CD4-positive, alpha-beta T cell (primary cell): ENCODE data around the gene TMEM237. TPM values are rescaled to one million over a fixed set of nuclear protein-coding genes. Genes with fewer than 3 reads are reported as not detected.

Experiments
- ATAC-seq: fragments of 200-7000 bp; cut with Tn5 transposase; one replicate; pipeline ENCODE4 v1.10.0; 2022; ENCODE audit warnings: mild to moderate bottlenecking; ENCODE audit not compliant: poor library complexity
- CTCF ChIA-PET: fragments of 350-600 bp; sonication (Branson Sonifier 250); formaldehyde crosslinking; loops from one replicate; lab custom pipeline; 2021; ENCODE audit warnings: antibody characterized with exemption, inconsistent platforms; lab: Charles Lee
- POLR2A ChIA-PET: fragments of 350-600 bp; sonication (Branson Sonifier 250); formaldehyde crosslinking; loops from one replicate; lab custom pipeline; 2021; ENCODE audit warnings: antibody characterized with exemption, inconsistent platforms; lab: Charles Lee
- DNase-seq, 14 experiments: peaks; one replicate each; pipeline ENCODE4 v3.0.0-alpha.2; 2013 to 2020; ENCODE audit warnings: mixed read lengths in 2 of 14
- H3K27ac ChIP-seq, 2 donors: one replicate each; pipeline versions ENCODE4 v1.5.1 to v1.7.0; 2013; ENCODE audit warnings: low read length in 2 of 2, low read depth in 1 of 2, mild to moderate bottlenecking in 1 of 2
- H3K27me3 ChIP-seq, 2 experiments: 1 replicate in 1 of 2; 2 replicates in 1 of 2; pipeline versions ENCODE4 v1.6.1 to v1.7.0; 2013; ENCODE audit warnings: low read length in 2 of 2, control low read depth in 1 of 2, mild to moderate bottlenecking in 1 of 2, moderate library complexity in 1 of 2; ENCODE audit not compliant: insufficient read depth in 2 of 2, control insufficient read depth in 1 of 2
- H3K36me3 ChIP-seq: one replicate; pipeline ENCODE4 v1.6.1; 2013; ENCODE audit warnings: low read length, control low read depth; ENCODE audit not compliant: insufficient read depth
- H3K4me1 ChIP-seq: one replicate; pipeline ENCODE4 v1.6.1; 2013; ENCODE audit warnings: low read length, control low read depth; ENCODE audit not compliant: insufficient read depth
- H3K4me3 ChIP-seq: one replicate; pipeline ENCODE4 v1.5.1; 2013; ENCODE audit warnings: mild to moderate bottlenecking, low read length, moderate library complexity
- H3K9me3 ChIP-seq, 2 experiments: 1 replicate in 1 of 2; 2 replicates in 1 of 2; pipeline versions ENCODE4 v1.6.1 to v1.7.0; 2013; ENCODE audit warnings: low read length in 2 of 2, mild to moderate bottlenecking in 2 of 2, control low read depth in 1 of 2, moderate library complexity in 1 of 2; ENCODE audit not compliant: control insufficient read depth in 1 of 2, insufficient read depth in 1 of 2
- H3K27ac Mint-ChIP-seq: one replicate; pipeline ENCODE4 v1.8.0; 2020; ENCODE audit warnings: mixed read lengths
- H3K27me3 Mint-ChIP-seq: one replicate; pipeline ENCODE4 v1.8.0; 2021; ENCODE audit warnings: mixed read lengths
- H3K36me3 Mint-ChIP-seq: one replicate; pipeline ENCODE4 v1.8.0; 2021; ENCODE audit warnings: low read depth, mixed read lengths
- H3K4me1 Mint-ChIP-seq: one replicate; pipeline ENCODE4 v1.8.0; 2021; ENCODE audit warnings: low read depth, mixed read lengths
- H3K4me3 Mint-ChIP-seq: one replicate; pipeline ENCODE4 v1.8.0; 2020; ENCODE audit warnings: mild to moderate bottlenecking, mixed read lengths
- H3K9me3 Mint-ChIP-seq: one replicate; pipeline ENCODE4 v1.8.0; 2020; ENCODE audit warnings: mixed read lengths
- intact Hi-C, 2 experiments: fragments of 100-400 bp; cut with DNase I in 1 of 2; cut with micrococcal nuclease in 1 of 2; formaldehyde crosslinking; loops; one replicate each; pipeline versions ENCODE4 v1.15.1 to v1.9.0; 2023 to 2025; cut with DNase I, micrococcal nuclease
- total RNA-seq, 174 experiments: library from RNA in 2 of 174; stranded (reverse) in 2 of 174; gene quantifications; one replicate each; pipeline ENCODE4 v1.2.3 and lab custom pipeline; 2021 to 2026
- TF ChIP-seq, protein P1 (sequence below): fragments of 200-600 bp; IDR thresholded peaks from one replicate; pipeline ENCODE4 v1.8.0; 2022; ENCODE audit warnings: antibody characterized with exemption, mild to moderate bottlenecking

The TMEM237 gene
- total RNA-seq, 2 experiments from 2014 or later, result 4.0 to 4.6 TPM

DNA sequence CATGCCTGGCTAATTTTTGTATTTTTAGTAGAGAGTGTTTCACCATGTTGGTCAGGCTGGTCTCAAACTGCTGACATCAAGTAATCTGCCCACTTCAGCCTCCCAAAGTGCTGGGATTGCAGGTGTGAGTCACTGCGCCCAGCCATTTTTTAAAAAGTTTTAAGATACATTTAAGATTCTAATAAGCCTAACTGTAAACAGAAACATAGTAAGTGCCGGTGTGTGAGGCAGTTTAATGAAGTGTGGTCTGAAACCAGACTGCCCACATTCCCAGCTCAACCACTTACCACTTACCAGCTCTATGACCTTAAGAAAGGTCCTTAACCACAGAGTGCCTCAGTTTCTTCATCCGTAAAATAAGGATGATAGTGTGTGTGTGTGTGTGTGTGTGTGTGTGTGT, 42.4 kb downstream of the TMEM237 start:
- no peaks in the 10 kb centered on the region for H3K4me1 Mint-ChIP-seq
- no peak overlapping the region for H3K27ac Mint-ChIP-seq
- Histone ChIP-seq H3K4me1 (no peaks in the 10 kb centered on the region), H3K9me3 (peaks cover 0 to 12% of the 10 kb centered on the region in 2 experiments), H3K27ac (no peak overlapping the region), H3K27me3 (peaks cover 0 to 3% of the 10 kb centered on the region in 2 experiments), H3K4me3 (no peak overlapping the region), H3K36me3 (no peaks in the 10 kb centered on the region)
- no peak overlapping the region for H3K4me3 Mint-ChIP-seq
- no peak for DNase-seq
- H3K9me3 Mint-ChIP-seq, result peaks cover 8% of the 10 kb centered on the region
- no peaks in the 10 kb centered on the region for H3K36me3 Mint-ChIP-seq
- intact Hi-C loops, result no loop called here
- ChIA-PET POLR2A (no interaction called here), CTCF (no interaction called here)
- ATAC-seq, result no peak
- TF ChIP-seq, protein P1, sequence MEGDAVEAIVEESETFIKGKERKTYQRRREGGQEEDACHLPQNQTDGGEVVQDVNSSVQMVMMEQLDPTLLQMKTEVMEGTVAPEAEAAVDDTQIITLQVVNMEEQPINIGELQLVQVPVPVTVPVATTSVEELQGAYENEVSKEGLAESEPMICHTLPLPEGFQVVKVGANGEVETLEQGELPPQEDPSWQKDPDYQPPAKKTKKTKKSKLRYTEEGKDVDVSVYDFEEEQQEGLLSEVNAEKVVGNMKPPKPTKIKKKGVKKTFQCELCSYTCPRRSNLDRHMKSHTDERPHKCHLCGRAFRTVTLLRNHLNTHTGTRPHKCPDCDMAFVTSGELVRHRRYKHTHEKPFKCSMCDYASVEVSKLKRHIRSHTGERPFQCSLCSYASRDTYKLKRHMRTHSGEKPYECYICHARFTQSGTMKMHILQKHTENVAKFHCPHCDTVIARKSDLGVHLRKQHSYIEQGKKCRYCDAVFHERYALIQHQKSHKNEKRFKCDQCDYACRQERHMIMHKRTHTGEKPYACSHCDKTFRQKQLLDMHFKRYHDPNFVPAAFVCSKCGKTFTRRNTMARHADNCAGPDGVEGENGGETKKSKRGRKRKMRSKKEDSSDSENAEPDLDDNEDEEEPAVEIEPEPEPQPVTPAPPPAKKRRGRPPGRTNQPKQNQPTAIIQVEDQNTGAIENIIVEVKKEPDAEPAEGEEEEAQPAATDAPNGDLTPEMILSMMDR, result no peak
- H3K27me3 Mint-ChIP-seq, result peaks cover 16% of the 10 kb centered on the region

DNA sequence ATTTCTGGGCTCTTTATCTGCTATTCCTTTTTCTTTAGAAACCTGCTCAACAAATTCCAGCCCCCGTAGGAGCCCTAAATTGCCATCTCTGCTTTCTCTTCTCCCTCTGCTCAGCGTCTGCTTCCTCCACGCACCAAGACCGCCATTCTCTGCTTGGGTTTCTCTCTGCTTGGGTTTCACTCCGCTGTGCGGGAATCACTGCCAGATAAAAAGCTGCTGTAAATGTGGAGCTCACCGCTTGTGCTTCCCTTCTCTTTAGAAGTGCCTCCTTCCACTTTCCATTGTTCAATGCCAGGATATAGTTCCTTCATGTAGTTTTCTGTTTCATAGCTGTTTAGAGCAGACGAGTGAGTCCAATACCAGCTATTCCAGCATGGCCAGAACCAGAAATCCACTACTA, 45.9 kb downstream of the TMEM237 start:
- Mint-ChIP-seq H3K4me1 (no peaks in the 10 kb centered on the region), H3K4me3 (no peak overlapping the region), H3K36me3 (no peaks in the 10 kb centered on the region), H3K27me3 (peaks cover 5% of the 10 kb centered on the region), H3K9me3 (peaks cover 8% of the 10 kb centered on the region), H3K27ac (no peak overlapping the region)
- no peaks in the 10 kb centered on the region for H3K27me3 ChIP-seq
- H3K27ac ChIP-seq, result no peak overlapping the region
- ATAC-seq, result no peak
- TF ChIP-seq, protein P1, result no peak
- POLR2A ChIA-PET, result no interaction called here
- intact Hi-C loops, result no loop called here
- H3K4me1 ChIP-seq, result no peaks in the 10 kb centered on the region
- no peaks in the 10 kb centered on the region for H3K36me3 ChIP-seq
- DNase-seq, result no peak
- CTCF ChIA-PET, result no interaction called here
- no peak overlapping the region for H3K4me3 ChIP-seq
- H3K9me3 ChIP-seq, result peaks cover 0 to 13% of the 10 kb centered on the region in 2 experiments

DNA sequence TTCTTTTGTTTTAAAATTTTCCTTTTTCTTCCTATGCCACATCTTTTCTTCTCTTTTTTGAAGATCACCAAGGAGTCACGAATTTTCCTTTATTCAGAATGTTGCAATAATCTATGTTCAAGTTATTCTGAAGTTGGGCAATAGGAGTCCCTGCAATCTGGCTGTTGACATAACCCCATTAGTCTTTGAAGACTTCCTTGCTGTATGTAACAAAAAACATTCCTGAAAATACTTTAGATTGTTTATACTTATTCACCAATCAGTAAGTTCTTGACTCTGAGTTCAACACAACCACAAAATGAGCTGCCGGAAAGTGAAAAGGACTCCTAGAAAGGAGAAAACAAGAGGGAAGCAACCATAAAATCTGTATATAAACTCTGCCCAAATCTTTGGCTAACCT, 62.8 kb downstream of the TMEM237 start:
- intact Hi-C loops, result no loop called here
- Mint-ChIP-seq H3K36me3 (no peaks in the 10 kb centered on the region), H3K27ac (no peak overlapping the region), H3K27me3 (peaks cover 14% of the 10 kb centered on the region), H3K9me3 (no peaks in the 10 kb centered on the region), H3K4me1 (no peaks in the 10 kb centered on the region), H3K4me3 (no peak overlapping the region)
- no peak for ATAC-seq
- no peaks in the 10 kb centered on the region for H3K27me3 ChIP-seq
- H3K4me1 ChIP-seq, result no peaks in the 10 kb centered on the region
- DNase-seq, result no peak
- H3K9me3 ChIP-seq, result no peaks in the 10 kb centered on the region
- CTCF ChIA-PET, result no interaction called here
- no peaks in the 10 kb centered on the region for H3K36me3 ChIP-seq
- POLR2A ChIA-PET, result no interaction called here
- H3K27ac ChIP-seq, result no peak overlapping the region
- TF ChIP-seq, protein P1, result no peak
- H3K4me3 ChIP-seq, result no peak overlapping the region
